HG03378 (cell line): ENCODE results near the gene RPS6KA2.
"Not testable (repeated sequence)": the region's sequence is repeated elsewhere in the genome, so short reads cannot be mapped to it uniquely, and the experiment has no call there.

Experiments
- ATAC-seq: cut with Tn5 transposase; IDR thresholded peaks from one replicate; pipeline ENCODE4 v1.9.1; 2021; ENCODE audit warnings: mild to moderate bottlenecking, moderate library complexity; ENCODE audit not compliant: unreplicated experiment

RPS6KA2 gene

GRCh38 chr6:166558156-166559005 lies 68.7 kb downstream of the RPS6KA2 start:
- ATAC-seq: no peak

GRCh38 chr6:166556863-166557322 lies 70.2 kb downstream of the RPS6KA2 start:
- ATAC-seq: peak; percentile 50

GRCh38 chr6:166556336-166556735 lies 70.7 kb downstream of the RPS6KA2 start:
- no peak for ATAC-seq

- ATAC-seq: no peak
Measured at GRCh38 chr6:166555086-166555485, 72.0 kb downstream of the RPS6KA2 start.

GRCh38 chr6:166554316-166554715 lies 72.7 kb downstream of the RPS6KA2 start:
- ATAC-seq: no peak

- no peak for ATAC-seq
Measured at GRCh38 chr6:166553563-166554271, 73.3 kb downstream of the RPS6KA2 start.

GRCh38 chr6:166552600-166552999 lies 74.5 kb downstream of the RPS6KA2 start:
- no peak for ATAC-seq

GRCh38 chr6:166551754-166552495 lies 75.1 kb downstream of the RPS6KA2 start:
- ATAC-seq: no peak

- no peak for ATAC-seq
Measured at GRCh38 chr6:166546653-166547052, 80.4 kb downstream of the RPS6KA2 start.

GRCh38 chr6:166545156-166546034 lies 81.7 kb downstream of the RPS6KA2 start:
- no peak for ATAC-seq

GRCh38 chr6:166544296-166544605 lies 82.8 kb downstream of the RPS6KA2 start:
- no peak for ATAC-seq

- ATAC-seq: no peak
Measured at GRCh38 chr6:166543603-166544295, 83.3 kb downstream of the RPS6KA2 start.

- no peak for ATAC-seq
Measured at GRCh38 chr6:166542580-166542912, 84.5 kb downstream of the RPS6KA2 start.

- no peak for ATAC-seq
Measured at GRCh38 chr6:166541876-166542579, 85.0 kb downstream of the RPS6KA2 start.

GRCh38 chr6:166541366-166541765 lies 85.7 kb downstream of the RPS6KA2 start:
- no peak for ATAC-seq

- peak; percentile 98 for ATAC-seq
Measured at GRCh38 chr6:166540631-166541331, 86.3 kb downstream of the RPS6KA2 start.

- ATAC-seq: no peak
Measured at GRCh38 chr6:166539543-166539942, 87.5 kb downstream of the RPS6KA2 start.

- ATAC-seq: not testable (repeated sequence)
Measured at GRCh38 chr6:166539011-166539385, 88.1 kb downstream of the RPS6KA2 start.
